Activated CD4-positive, alpha-beta memory T cell treated with anti-CD3 and anti-CD28 coated beads, Interleukin-2, amount 10 ng/mL, durations not matched to agents 7 days and 5 days (primary cell): ENCODE measurements around the gene SOX5. TPM values are rescaled to one million over a fixed set of nuclear protein-coding genes. Genes with fewer than 3 reads are reported as not detected.

Experiments used
- CTCF ChIA-PET: fragments of 350-600 bp; sonication (Branson Sonifier 250); formaldehyde crosslinking; loops from one replicate; lab custom pipeline; 2021; ENCODE audit warnings: antibody characterized with exemption, inconsistent platforms; lab: Charles Lee
- POLR2A ChIA-PET: fragments of 350-600 bp; sonication (Branson Sonifier 250); formaldehyde crosslinking; loops from one replicate; lab custom pipeline; 2021; ENCODE audit warnings: antibody characterized with exemption; lab: Charles Lee
- DNase-seq: peaks from one replicate; pipeline ENCODE4 v3.0.0-alpha.2; 2020
- H3K27ac Mint-ChIP-seq: one replicate; pipeline ENCODE4 v1.8.0; 2021; ENCODE audit warnings: mild to moderate bottlenecking, mixed read lengths
- H3K27me3 Mint-ChIP-seq: one replicate; pipeline ENCODE4 v1.8.0; 2021; ENCODE audit warnings: mixed read lengths
- H3K36me3 Mint-ChIP-seq: one replicate; pipeline ENCODE4 v1.8.0; 2021; ENCODE audit warnings: low read depth, mixed read lengths
- H3K4me1 Mint-ChIP-seq: one replicate; pipeline ENCODE4 v1.8.0; 2021; ENCODE audit warnings: mixed read lengths
- H3K4me3 Mint-ChIP-seq: one replicate; pipeline ENCODE4 v1.8.0; 2021; ENCODE audit warnings: mild to moderate bottlenecking, mixed read lengths
- H3K9me3 Mint-ChIP-seq: one replicate; pipeline ENCODE4 v1.8.0; 2021; ENCODE audit warnings: mixed read lengths
- total RNA-seq, 2 experiments: library from RNA; stranded (reverse); gene quantifications; one replicate each; pipeline ENCODE4 v1.2.3, GENCODE V29; 2021

The SOX5 gene
- total RNA-seq, 2 experiments from 2014 or later: 0.45 to 0.75 TPM

- POLR2A ChIA-PET: no interaction called here
- Mint-ChIP-seq H3K9me3 (no peaks in the 10 kb centered on the region), H3K4me3 (no peak overlapping the region), H3K4me1 (no peaks in the 10 kb centered on the region), H3K36me3 (no peaks in the 10 kb centered on the region), H3K27me3 (no peaks in the 10 kb centered on the region), H3K27ac (no peak overlapping the region)
- CTCF ChIA-PET: interaction anchor here (0.7 kb wide), 1 partner anchor 81 kb away, joined by 3 read pairs; no protein-coding TSS in a partner anchor
- no peak for DNase-seq
Observed at GRCh38 chr12:23621900-23622299, 327.6 kb downstream of the SOX5 start.

- ChIA-PET CTCF (no interaction called here), POLR2A (no interaction called here)
- H3K36me3 Mint-ChIP-seq: no peaks in the 10 kb centered on the region
- no peaks in the 10 kb centered on the region for H3K4me1 Mint-ChIP-seq
- H3K27ac Mint-ChIP-seq: no peak overlapping the region
- H3K27me3 Mint-ChIP-seq: no peaks in the 10 kb centered on the region
- H3K9me3 Mint-ChIP-seq: peaks cover 8% of the 10 kb centered on the region
- H3K4me3 Mint-ChIP-seq: no peak overlapping the region
- DNase-seq: no peak
Observed at GRCh38 chr12:23618718-23619117, 330.8 kb downstream of the SOX5 start.

DNA sequence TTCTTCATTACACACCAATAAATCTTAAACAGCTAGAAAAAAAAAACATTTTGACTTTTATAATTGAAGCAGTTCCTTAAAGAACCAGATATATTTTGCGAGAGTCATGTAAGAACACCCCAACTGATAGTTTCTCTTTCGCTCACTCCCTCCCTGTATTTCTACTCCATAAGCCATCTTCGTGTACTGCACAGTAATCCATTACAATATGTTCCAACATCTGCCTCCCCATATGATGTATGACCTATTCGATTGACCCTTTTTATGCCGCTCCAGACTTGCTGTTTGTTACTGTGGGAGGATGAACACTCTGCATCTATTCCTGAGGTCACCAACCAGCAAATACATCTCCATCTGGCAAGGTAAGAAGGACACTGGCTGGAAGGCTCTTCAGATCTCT is 331.7 kb downstream of the SOX5 start:
- peaks cover 8% of the 10 kb centered on the region for H3K9me3 Mint-ChIP-seq
- no peaks in the 10 kb centered on the region for H3K27me3 Mint-ChIP-seq
- no peaks in the 10 kb centered on the region for H3K4me1 Mint-ChIP-seq
- no peak overlapping the region for H3K27ac Mint-ChIP-seq
- ChIA-PET CTCF (no interaction called here), POLR2A (no interaction called here)
- no peaks in the 10 kb centered on the region for H3K36me3 Mint-ChIP-seq
- no peak for DNase-seq
- H3K4me3 Mint-ChIP-seq: no peak overlapping the region

DNA sequence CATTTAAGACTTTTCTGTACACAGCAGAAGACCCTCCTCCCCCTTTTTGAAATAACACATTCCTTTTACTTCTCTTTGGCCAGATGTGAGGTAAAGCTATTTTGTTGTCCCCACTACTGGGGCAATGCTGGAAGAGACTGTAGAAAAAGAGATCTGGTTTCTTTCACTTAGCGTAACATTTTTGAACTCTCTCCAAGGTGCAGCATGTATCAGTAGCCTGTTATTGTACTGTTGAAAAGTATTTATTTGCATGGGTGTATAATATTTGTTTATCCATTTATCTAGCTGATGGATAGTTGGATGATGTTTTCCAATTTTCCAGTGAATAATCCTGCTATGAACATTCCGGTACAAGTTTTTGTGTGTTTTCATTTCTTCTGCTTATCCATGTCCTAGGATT is 335.2 kb downstream of the SOX5 start:
- DNase-seq: no peak
- Mint-ChIP-seq H3K27ac (no peak overlapping the region), H3K4me3 (no peak overlapping the region), H3K36me3 (no peaks in the 10 kb centered on the region), H3K4me1 (no peaks in the 10 kb centered on the region), H3K9me3 (peaks cover 8% of the 10 kb centered on the region), H3K27me3 (no peaks in the 10 kb centered on the region)
- ChIA-PET POLR2A (no interaction called here), CTCF (no interaction called here)

- Mint-ChIP-seq H3K27ac (no peak overlapping the region), H3K27me3 (no peaks in the 10 kb centered on the region), H3K36me3 (no peaks in the 10 kb centered on the region), H3K4me3 (no peak overlapping the region), H3K9me3 (peaks cover 8% of the 10 kb centered on the region), H3K4me1 (no peaks in the 10 kb centered on the region)
- POLR2A ChIA-PET: no interaction called here
- CTCF ChIA-PET: no interaction called here
- no peak for DNase-seq
Observed at GRCh38 chr12:23611320-23611719, 338.1 kb downstream of the SOX5 start.

- Mint-ChIP-seq H3K27me3 (no peaks in the 10 kb centered on the region), H3K4me1 (no peaks in the 10 kb centered on the region), H3K27ac (no peak overlapping the region), H3K36me3 (no peaks in the 10 kb centered on the region), H3K4me3 (no peak overlapping the region), H3K9me3 (peaks cover 15% of the 10 kb centered on the region)
- DNase-seq: no peak
- ChIA-PET CTCF (no interaction called here), POLR2A (no interaction called here)
Observed at GRCh38 chr12:23600919-23601318, 348.6 kb downstream of the SOX5 start.

DNA sequence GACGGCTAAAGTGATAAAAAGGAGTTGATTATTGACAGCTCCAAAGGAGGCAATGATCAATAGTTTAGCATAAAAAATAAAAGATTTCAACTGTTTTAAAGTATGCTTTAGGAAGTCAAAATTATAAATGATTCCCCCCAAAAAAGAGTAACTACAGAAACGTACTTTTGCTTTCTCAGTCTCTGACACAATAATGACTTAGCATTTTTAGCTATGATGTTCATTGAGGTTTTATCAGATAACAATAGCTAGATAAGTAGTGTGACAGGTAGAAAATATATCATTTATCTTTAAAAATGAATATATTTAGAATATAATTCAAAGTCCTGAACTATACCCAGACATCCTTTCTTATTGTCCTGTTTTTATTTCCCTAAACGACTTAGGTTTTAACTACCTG is 352.9 kb downstream of the SOX5 start:
- Mint-ChIP-seq H3K27ac (no peak overlapping the region), H3K36me3 (no peaks in the 10 kb centered on the region), H3K9me3 (peaks cover 11% of the 10 kb centered on the region), H3K27me3 (no peaks in the 10 kb centered on the region), H3K4me3 (no peak overlapping the region), H3K4me1 (no peaks in the 10 kb centered on the region)
- POLR2A ChIA-PET: no interaction called here
- CTCF ChIA-PET: no interaction called here
- DNase-seq: no peak

- H3K4me3 Mint-ChIP-seq: no peak overlapping the region
- peaks cover 4% of the 10 kb centered on the region for H3K9me3 Mint-ChIP-seq
- H3K27me3 Mint-ChIP-seq: no peaks in the 10 kb centered on the region
- DNase-seq: no peak
- H3K36me3 Mint-ChIP-seq: no peaks in the 10 kb centered on the region
- H3K27ac Mint-ChIP-seq: no peak overlapping the region
- POLR2A ChIA-PET: no interaction called here
- H3K4me1 Mint-ChIP-seq: no peaks in the 10 kb centered on the region
- CTCF ChIA-PET: no interaction called here
Observed at GRCh38 chr12:23587833-23588559, 361.5 kb downstream of the SOX5 start.

DNA sequence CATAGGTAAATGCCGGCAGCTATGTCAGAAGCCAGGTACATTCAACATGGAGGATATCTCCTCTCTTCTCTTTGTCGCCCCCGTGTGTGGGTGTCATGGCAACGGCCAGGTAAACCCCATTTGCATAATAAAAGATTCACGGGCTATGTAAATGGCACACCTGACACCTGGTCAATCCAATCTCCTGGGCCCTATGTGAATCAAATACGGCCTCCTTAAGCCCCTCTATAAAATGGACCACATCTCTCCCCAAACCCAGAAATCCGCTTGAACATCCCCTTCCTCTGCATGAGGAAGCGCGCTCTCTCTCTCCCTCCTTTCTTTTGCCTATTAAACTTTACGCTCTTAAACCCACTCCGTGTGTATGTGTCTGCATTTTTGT is 363.7 kb downstream of the SOX5 start:
- Mint-ChIP-seq H3K27me3 (no peaks in the 10 kb centered on the region), H3K9me3 (peaks cover 4% of the 10 kb centered on the region), H3K27ac (no peak overlapping the region), H3K4me1 (no peaks in the 10 kb centered on the region), H3K36me3 (no peaks in the 10 kb centered on the region), H3K4me3 (no peak overlapping the region)
- ChIA-PET POLR2A (no interaction called here), CTCF (no interaction called here)
- DNase-seq: no peak

GRCh38 chr12:23585156-23585781 is 364.2 kb downstream of the SOX5 start:
- no peak overlapping the region for H3K4me3 Mint-ChIP-seq
- H3K4me1 Mint-ChIP-seq: no peaks in the 10 kb centered on the region
- ChIA-PET POLR2A (no interaction called here), CTCF (no interaction called here)
- no peaks in the 10 kb centered on the region for H3K27me3 Mint-ChIP-seq
- DNase-seq: no peak
- peaks cover 4% of the 10 kb centered on the region for H3K9me3 Mint-ChIP-seq
- no peak overlapping the region for H3K27ac Mint-ChIP-seq
- no peaks in the 10 kb centered on the region for H3K36me3 Mint-ChIP-seq

DNA sequence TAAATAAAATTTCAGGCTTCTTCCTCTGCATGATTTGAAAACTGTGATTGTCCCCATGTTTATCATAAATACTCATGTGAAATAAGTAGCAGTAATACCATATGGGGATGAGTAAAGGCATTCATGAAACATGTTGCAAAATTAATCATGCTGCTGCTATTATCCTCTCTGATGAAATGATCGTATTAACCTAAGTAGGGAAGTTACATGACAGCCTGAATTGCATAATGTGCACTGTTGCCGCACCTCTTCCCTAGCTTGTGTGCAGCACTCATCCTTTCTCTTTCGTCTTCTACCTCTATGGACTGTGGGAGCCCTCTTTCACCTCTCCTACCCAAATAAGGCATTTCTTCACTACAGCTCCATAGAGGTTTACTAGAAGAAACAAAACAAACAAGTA is 367.6 kb downstream of the SOX5 start:
- Mint-ChIP-seq H3K27ac (no peak overlapping the region), H3K4me3 (no peak overlapping the region)
- CTCF ChIA-PET: no interaction called here

GRCh38 chr12:23579257-23579656 is 370.2 kb downstream of the SOX5 start:
- H3K36me3 Mint-ChIP-seq: no peaks in the 10 kb centered on the region
- H3K4me1 Mint-ChIP-seq: no peaks in the 10 kb centered on the region
- ChIA-PET POLR2A (no interaction called here), CTCF (no interaction called here)
- H3K27me3 Mint-ChIP-seq: no peaks in the 10 kb centered on the region
- H3K4me3 Mint-ChIP-seq: no peak overlapping the region
- no peak for DNase-seq
- no peak overlapping the region for H3K27ac Mint-ChIP-seq
- peaks cover 2% of the 10 kb centered on the region for H3K9me3 Mint-ChIP-seq

More for the DNA sequence above, 367.6 kb downstream of the SOX5 start:
- Mint-ChIP-seq H3K9me3 (peaks cover 4% of the 10 kb centered on the region), H3K36me3 (no peaks in the 10 kb centered on the region), H3K27me3 (no peaks in the 10 kb centered on the region), H3K4me1 (no peaks in the 10 kb centered on the region)
- no peak for DNase-seq
- POLR2A ChIA-PET: no interaction called here

GRCh38 chr12:23576372-23576771 is 373.1 kb downstream of the SOX5 start:
- H3K4me3 Mint-ChIP-seq: no peak overlapping the region
- ChIA-PET POLR2A (no interaction called here), CTCF (no interaction called here)
- no peaks in the 10 kb centered on the region for H3K27me3 Mint-ChIP-seq
- DNase-seq: no peak
- no peak overlapping the region for H3K27ac Mint-ChIP-seq
- no peaks in the 10 kb centered on the region for H3K36me3 Mint-ChIP-seq
- H3K4me1 Mint-ChIP-seq: no peaks in the 10 kb centered on the region
- peaks cover 3% of the 10 kb centered on the region for H3K9me3 Mint-ChIP-seq

DNA sequence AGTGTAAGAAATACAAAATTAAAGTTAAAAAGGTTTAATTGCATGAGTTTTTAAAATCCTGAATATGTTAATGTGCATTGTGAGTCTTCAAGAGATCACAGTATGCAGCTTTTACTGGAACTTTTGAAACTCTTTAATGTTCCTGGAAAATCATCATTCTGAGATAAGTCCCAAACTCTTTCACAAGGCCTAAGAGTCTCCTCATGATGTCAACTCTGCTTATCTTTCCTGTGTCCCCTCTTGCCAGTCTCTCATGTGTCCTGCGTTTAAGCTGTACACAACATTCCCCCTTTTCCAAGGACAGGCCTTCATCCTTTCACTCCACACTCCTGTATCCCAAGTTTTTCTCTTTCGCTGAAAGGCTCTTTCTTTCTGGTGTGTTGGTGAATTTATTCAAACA is 380.1 kb downstream of the SOX5 start:
- Mint-ChIP-seq H3K9me3 (peaks cover 6% of the 10 kb centered on the region), H3K27ac (no peak overlapping the region), H3K27me3 (no peaks in the 10 kb centered on the region), H3K4me1 (no peaks in the 10 kb centered on the region), H3K4me3 (no peak overlapping the region), H3K36me3 (no peaks in the 10 kb centered on the region)
- POLR2A ChIA-PET: no interaction called here
- CTCF ChIA-PET: no interaction called here
- DNase-seq: no peak
